HG02885 (cell line): ENCODE data around the gene TTLL8.

Source experiments
- ATAC-seq: cut with Tn5 transposase; IDR thresholded peaks from one replicate; pipeline ENCODE4 v1.9.1; 2021; ENCODE audit warnings: mild to moderate bottlenecking; ENCODE audit not compliant: unreplicated experiment, poor library complexity

TTLL8 gene

DNA sequence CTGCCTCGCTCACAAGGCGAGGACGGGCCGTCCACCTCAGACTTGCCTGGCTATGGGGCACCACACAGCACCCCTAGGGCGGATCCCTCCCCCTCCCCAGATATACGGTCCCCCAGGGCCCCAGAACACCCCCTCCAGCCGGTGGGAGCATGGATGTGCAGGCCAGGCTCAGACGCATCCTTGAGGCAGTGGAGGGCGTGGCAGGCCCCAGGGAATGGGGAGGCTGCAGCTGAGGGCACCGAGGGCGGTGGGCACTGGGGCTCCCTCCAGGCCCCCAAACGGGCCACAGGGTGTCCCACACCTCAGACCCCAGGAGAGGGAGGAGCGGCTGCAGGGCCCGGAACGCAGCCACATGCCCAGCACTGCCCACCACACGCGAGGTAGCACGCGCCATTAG is 12.1 kb downstream of the TTLL8 start:
- ATAC-seq, result no peak

DNA sequence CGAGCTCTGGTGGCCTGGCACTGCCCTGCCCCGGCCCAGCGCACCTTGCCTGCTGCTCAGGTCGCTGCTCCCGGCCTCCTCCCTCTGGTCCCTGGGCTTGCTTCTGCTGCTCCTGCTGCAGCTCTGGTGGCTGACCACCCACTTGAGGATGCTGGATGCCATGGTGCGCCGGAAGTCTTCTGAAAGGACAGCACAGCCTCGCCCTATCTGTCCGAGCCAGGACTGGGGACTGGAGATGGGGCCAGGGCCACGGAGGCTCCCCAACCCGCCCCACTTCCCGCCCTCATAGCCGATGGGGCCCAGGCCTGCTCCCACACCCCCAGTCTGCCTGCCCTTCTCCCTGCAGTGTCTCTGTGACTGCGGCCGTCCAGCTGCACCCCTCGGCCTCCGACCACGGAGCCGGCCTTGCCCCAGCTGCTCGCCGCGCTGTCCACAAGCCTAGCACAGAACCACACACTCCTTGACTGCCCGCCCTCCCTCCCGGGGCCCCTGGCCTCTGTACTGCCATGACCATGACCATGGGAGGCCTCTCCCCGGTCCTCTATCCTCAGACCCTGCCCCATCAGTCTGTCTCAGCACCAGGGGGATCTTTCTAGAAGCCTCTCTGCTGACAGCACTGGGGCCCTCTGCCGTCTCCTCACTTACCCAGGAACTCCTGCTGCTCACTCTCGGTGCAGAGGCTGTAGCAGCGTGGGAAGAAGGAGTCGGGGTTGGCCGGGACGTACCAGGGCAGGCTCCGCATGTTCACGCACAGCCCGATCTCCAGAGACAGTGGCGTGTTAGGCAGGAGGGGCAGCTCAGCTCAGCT is 12.7 kb downstream of the TTLL8 start:
- ATAC-seq, result no peak

DNA sequence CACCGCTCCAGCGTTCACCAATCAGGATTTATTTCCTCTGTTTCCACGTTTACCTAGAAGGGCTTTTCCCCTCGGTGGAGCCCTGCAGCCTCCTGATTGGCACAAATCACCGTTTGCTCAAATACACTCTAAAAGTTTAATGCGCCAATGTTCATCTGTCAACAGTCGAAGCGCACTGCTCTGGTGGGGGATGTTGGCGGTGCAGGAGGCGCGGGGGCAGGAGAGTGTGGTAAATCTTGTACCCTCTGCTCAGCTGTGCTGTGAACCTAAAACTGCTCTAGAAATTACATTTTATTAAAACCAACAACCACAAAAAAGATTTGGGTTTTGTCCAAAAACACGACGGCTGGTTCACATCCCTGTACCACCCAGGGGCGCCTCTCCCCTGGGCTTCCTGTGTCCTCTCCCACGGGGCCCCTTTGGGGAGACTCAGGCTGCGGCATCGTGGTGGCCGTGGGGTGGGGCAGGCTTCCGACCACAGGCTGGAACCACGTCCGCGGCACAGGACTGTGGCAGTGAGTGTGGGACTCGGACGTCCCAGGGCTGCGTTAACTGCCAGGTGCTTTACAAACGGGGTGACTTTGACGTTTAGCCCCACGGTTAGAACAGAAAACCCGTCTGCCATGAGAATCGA is 13.5 kb downstream of the TTLL8 start:
- no peak for ATAC-seq

DNA sequence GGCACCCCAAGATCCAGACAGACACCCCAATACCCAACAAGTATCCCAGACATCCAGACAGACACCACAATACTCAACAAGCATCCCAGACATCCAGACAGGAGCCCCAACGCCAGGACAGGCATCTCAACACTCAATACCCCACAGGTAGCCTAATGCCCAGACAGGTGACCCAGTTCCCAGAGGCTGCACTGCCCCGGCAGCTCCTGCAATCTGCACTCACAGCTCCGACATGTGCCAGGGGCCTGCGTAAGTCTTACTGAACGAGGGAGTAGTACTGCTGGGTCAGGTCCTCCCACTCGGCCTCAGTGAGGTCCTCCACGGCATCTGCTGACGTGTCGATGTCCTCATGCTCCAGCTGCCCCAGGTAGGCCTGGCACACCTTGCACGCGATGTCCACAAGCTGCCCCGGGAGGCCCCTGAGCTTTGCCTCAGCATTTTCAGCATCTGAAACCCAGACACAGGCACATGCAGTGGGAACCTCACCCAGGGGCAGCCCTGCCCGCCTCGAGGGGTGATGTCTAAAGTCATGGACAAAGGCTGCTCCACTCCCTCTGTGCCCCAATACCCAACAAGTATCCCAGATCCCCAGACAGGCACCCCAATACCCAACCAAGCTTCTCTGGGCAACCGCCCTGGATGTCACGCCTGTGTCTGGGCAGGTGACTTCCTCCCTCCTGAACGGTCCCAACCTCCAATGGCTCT is 16.6 kb downstream of the TTLL8 start:
- no peak for ATAC-seq

DNA sequence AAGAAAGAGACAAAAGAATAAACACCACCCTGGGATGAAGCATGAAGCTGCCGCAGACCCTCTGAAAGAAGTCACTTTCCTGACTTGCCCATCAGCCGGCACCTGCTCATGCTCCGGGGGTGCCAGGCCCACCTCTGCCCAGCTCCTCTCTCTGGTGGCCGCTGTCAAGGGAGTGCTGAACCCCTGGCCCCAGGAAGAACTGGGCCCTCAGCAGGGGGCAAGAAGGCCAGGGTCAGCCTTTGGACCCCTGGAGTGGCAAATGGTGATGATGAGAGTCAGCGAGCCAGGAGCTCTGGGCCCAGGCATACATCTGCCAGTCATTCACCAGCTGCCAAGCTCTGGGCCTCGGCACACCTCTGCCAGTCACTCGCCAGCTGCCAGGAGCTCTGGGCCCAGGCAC is 17.4 kb downstream of the TTLL8 start:
- ATAC-seq, result no peak

DNA sequence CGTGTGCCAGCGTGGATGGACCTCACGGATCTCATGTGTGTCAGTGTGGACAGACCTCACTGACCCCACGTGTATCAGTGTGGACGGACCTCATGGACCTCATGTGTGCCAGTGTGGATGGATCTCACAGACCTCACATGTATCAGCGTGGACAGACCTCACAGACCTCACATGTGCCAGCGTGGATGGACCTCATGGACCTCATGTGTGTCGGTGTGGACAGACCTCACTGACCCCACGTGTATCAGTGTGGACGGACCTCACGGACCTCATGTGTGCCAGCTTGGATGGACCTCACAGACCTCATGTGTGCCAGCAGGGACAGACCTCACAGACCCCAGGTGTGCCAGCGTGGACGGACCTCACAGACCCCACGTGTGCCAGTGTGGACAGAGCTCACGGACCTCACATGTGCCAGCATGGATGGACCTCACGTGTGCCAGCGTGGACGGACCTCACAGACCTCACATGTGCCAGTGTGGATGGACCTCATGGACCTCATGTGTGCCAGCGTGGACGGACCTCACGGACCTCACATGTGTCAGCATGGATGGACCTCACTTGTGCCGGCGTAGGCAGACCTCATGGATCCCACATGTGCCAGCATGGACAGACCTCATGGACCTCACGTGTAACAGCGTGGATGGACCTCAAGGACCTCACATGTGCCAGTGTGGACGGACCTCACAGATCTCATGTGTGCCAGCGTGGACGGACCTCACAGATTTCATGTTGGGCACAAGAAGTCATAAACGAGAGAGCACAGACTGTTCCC is 18.2 kb downstream of the TTLL8 start:
- ATAC-seq, result no peak

DNA sequence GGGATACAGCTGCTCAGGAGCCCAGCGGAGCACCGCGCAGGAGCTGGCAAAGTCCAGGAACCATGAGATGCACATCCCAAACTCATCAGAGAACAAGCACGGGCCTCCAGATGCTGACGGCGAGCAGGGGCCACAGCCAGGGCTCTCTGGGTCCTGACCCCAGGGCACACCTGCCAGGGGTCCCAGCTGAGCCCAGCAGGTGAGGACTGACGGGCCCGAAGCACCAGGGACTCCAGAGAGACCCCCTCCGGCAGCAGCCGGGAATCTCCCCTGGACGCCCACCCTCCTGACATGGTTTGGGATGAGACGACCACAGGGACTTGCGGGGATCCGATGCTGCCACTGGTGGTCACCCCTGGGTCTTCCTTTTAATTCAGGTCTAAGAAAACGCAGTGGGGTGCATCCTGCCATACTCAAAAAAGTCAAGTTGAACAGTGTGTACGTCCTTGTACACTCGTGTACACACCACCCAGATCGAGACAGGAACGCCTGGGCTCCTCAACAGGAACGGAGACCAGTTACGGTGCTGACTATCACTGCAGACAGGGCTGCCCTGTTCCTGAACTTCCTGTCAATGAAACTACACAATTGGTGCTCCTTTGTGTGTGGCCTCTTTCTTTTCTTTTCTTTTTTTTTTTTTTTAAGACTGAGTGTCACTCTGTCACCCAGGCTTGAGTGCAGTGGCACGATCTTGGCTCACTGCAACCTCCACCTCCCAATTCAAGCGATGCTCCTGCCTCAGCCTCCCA is 21.9 kb downstream of the TTLL8 start:
- no peak for ATAC-seq

DNA sequence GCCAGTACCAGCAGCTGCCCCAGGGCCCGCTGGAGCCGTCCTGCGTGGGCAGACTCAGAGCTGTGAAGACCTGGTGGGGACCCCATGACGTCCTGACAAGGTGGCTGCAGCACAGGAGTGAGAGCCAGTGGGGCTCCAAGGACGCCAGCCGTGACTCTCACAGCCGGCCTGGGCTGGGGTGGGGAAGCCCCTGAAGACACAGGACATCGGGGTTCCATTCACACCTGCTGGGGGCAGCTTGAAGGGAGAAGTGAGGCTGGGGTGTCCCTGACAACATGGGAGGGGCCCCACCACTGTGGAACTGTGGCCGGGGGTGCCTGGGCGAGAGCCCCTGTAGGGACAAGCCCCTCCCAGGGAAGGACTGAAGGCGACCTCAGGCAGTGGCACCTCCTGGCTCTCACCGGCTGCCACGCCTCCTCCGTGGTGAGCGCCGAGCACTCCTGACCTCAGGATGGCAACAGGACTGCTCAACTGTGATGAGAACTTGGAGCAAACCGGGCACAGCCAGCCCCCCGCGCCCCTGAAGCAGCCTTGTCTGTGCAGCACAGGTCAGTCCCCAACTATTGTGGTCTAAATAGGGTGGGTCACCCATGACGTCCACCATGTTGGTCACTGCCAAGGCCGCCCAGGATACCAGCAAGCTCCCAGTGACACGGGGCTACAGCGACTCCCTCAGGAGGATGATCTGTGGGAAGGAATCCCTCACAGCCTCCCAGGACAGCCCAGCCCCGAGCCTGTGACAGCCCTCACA is 22.8 kb downstream of the TTLL8 start:
- ATAC-seq, result no peak

DNA sequence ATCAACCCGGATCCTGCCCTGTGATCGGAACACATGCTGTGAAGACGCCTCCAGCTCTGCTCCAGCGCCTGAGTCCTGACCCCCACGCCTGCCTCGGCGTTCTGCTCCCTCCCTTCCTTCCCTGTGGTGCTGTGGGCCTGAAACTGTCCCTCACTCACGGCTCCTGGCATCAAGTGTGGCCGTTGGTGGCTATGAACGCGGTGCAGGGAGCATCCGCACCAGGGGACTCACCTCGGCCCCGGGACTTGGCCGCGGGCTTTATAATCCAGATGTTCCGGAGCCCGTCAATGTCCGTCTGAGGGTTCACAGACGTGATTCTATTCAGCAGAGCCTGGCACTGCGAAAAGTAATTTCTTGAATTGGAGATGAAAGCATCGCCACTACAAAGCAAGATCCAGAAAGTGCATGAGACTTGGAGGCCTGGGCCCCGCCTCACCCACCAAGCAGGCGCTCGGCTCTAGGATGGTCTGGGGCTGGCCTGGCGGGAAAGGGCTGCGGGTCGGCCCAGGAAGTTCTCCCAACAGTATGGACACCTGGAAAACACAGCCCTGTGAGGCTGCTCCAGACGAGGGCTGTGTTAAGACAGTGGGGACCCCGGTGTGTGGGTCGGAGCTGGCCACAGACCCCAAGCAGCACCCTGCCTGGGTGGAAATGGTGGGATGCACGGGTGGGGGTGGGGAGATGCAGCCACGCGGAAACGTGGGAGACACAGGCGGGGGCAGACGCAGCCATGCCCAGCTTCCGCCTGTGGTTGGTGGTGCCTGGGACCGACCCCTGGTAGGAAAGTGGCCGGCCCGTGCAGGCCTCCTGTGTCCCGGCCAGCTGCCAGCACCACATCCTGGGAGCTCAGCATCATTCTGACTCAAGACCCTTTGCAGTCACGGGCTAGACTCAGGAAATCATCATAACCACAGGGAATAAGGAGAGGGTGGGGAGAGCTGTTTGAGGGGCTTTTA is 23.7 kb downstream of the TTLL8 start:
- ATAC-seq, result no peak

DNA sequence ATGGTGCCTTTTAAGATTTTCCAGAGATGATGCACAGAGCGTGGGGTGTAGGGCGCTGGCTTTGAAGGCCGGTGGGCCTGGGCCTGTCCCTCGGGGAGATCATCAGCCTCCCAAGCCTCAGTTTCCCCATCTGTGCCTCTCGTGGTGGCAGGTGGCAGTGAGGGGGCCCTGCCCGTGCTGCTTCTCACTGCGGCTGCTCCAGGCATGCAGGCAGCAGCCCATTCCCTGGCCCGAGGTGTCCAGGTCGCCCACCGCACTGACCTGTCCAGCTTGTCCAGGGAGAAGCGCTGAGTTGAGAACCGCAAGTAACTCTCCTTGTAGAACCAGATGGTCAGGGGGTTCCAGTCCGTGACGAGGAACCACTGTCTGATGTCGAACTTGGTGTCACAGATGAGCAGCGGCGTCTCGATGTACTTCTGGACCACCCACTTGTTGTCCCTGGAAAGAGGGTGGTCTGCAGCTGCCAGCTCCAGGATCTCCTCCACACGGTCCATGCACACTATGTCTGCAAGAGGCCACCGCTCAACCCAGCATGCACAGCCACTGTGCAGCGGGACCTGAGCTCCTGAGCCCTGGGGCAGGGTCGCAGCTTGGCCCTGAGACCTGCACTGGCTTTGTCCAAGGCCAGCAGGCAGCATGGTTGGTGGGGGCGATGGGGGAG is 25.0 kb downstream of the TTLL8 start:
- ATAC-seq, result no peak

DNA sequence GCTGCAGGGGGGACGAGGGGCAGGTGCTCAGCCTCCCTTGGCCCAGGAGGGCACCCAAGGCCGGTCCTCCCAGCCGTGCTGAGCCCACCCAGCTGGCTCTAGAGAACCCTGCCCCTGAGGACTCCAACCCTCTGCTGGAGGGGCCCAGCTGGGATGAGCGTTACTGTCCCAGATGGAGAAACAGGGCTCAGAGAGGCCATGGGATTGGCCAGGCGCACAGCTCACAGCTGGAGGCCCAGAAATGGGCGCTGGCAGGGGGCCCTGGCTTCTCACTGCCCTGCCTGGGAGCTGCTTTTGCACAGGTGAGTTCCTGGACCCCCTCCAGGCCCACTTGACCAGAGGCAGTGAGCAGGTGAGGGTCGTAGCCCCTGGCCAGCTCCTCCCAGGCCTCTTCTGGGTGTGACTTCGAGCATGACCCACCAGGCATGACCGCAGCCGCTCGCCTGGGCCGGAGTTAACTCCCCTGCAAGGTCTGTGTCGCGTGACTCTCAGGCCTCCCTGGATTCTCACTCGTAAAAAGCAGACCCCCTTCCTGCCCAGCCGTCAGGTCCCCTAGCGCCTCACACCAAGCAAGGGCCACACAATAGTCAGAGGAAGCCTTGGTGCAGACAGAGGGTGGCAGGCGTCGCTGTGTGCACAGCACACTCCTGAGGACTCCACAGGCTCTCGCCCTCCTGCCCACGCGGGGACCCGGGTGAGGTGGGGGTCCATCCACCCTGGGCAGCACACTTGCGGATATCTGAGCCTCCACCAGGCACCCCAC is 25.8 kb downstream of the TTLL8 start:
- ATAC-seq, result no peak

DNA sequence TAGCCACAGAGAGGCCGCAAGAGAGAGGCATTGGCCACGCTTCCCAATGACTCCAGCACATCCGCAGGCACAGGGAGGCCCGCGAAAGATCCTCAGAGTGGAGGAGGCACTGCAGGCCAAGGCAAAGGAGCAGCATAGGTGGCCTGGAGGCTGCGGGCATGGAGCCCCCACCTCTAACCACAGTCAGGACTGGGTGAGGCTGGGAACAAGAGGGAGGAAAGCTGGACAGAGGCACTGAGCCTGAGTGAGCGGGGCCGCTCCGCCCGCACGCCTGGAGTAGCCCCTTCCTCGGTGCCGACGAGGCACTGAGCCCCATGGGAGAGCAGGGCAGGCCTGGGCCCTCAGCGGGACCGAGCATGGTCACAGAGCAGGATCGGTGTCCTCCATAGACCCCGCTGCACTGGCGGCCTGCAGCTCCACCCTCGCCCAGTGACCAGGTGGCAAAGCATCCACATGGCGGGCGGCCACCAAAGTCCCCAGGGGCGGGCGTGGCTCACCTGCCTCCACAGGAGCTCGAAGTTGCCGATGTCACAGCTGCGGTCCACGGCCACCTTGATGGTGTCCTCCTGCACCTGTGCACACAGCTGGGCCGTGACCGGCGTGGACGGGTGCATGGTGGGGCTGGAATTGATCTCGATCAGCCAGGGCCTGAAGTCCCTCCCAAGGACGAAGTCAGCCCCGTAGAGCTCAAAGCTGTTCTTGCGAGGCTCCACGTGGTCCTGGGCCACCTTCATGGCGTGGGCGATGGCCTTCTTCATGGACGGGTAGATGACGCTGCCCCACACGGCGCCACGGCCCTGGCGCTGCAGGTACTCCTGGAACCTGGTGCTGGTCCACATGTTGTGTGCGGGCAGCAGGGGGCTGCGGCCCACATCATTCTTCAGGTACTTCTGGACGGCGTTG is 26.7 kb downstream of the TTLL8 start:
- no peak for ATAC-seq

DNA sequence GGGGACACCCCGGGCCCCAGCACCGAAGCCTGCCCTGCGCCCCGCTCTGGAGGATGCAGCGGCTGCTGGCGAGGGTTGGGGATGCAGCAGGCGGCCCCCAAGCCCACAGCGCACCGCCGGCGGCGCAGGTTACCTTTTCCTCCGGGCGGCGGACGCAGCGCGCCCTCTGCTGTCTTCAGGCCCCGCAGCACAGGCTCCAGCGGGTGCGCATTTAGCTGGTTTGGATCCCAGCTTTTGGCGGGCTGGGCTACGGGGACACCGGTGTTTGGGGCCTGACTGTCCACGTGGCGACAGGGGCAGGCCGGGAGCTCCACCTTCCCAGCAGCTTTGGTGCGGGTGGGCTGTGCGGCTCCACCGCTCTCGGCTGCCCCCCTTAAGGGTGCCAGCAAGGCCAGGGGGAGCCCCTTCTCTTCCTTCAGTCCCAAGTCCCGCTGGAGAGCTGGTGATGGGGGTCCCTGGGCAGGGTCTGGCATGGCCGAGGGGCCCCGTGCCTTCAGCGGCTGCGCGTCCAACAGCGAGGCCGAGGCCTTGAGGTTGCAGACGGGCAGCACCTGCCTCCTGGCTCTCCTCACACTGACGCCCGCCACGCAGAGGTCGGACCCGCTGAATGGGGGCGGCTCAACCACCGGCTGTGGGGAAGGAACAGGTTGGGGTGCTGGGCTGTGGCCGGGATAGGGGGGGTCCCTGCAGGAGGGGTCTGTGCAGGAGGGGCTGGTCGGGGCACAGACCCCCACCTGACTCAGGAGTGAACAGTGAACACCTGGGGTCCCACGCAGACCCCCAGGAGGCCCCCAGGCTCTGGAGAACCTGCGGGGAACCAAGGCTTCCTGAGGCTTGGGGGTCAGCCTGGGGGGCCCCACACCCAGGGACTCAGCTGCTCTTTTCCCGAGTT is 27.6 kb downstream of the TTLL8 start:
- peak; percentile 52 for ATAC-seq

DNA sequence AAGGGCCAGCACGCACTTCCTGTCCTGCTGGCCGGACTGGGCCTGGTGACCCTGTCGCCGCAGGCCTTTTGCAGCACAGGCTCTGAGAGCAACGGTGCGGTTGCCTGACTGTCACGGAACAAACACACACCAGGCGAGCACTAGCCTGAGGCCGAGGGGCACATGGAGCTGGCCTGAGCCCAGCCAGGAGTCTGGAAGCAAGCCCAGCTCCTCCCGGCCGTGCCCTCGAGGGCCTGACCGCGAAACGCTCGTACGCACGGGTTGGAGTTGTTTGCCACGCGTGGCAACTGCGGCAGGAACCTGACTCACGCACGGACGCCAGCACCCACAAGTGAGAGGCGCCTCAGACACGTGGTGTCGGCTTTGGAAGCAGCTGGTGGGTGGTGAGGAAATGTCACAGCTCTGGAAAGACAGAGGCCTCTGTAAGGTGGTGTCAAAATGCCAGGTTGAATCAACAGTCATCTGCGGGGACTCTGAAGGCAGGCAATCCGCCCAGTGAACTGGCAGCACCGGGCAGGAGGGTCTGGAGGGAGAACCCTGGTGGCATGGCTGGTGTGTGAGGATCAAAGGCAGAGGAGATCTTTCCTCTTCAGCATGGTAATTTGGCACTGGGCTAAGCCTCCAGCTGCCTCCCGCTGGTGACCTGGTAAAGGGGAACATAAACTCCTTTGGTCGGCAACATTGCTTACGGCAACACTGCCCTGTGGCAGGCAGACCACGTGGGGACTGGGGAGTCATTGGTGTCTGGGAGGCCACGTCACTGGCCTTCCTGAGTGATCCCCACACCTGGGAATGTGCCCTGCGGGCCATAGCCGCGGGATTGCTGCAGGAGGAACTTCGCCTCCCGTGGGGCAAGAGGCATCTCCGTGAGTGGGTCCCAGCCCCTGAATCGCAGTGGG is 30.2 kb downstream of the TTLL8 start:
- ATAC-seq, result no peak
